OCI-LY3 (cell line): Measurements from ENCODE around the gene SHC2.

ENCODE experiments used
- EZH2phosphoT487 ChIP-seq: fragments of 200-600 bp; shearing (Covaris generic); IDR thresholded peaks from 2 replicates; pipeline ENCODE4 v1.6.1; 2018; ENCODE audit warnings: antibody characterized with exemption, mixed run types, low read depth
- TF ChIP-seq, protein P1 (sequence below): fragments of 200-600, 300-600 bp; sonication (generic); IDR thresholded peaks from 2 replicates; pipeline ENCODE4 v1.5.1; 2014; ENCODE audit warnings: antibody characterized with exemption, low read length, low read depth

DNA sequence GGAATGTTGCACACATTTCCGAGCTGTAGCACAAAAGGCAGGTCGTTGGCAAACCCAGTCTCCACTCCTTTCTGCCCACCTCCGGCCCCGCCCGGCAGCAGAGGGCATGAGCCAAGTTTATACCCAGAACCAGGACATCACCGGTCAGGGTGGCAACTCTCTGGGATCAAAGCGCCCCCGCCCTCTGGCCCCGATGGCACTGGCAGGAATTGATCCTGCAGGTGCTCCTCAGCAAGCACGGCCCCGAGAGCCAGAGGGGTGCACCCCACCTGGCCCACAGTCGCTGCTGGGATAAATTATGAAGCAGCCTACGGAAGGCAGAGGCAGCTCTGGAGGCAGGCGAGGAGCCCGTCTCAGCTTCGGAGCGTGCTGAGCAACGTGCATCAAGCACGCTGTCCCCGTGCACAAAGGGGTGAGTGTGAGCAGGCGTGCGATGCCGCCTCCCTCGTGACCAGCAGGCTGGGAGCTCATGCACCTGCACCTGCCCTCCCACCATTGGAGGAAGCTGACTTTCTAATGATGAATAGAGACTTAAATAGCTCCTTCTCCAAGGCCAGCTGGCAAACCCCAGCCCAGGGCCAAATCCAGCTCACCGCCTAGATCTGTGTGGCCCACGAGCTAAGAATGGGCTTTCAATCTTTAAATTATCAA, 25.7 kb downstream of the SHC2 start:
- TF ChIP-seq, protein P1, sequence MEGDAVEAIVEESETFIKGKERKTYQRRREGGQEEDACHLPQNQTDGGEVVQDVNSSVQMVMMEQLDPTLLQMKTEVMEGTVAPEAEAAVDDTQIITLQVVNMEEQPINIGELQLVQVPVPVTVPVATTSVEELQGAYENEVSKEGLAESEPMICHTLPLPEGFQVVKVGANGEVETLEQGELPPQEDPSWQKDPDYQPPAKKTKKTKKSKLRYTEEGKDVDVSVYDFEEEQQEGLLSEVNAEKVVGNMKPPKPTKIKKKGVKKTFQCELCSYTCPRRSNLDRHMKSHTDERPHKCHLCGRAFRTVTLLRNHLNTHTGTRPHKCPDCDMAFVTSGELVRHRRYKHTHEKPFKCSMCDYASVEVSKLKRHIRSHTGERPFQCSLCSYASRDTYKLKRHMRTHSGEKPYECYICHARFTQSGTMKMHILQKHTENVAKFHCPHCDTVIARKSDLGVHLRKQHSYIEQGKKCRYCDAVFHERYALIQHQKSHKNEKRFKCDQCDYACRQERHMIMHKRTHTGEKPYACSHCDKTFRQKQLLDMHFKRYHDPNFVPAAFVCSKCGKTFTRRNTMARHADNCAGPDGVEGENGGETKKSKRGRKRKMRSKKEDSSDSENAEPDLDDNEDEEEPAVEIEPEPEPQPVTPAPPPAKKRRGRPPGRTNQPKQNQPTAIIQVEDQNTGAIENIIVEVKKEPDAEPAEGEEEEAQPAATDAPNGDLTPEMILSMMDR: no peak
- no peak for TF ChIP-seq EZH2phosphoT487
